HCT116 (cell line): ENCODE data around the gene ZNF737. TPM values are rescaled to one million over a fixed set of nuclear protein-coding genes. Genes with fewer than 3 reads are reported as not detected.

ENCODE experiments used
- ATAC-seq: fragments of 200-7000 bp; cut with Tn5 transposase; 2 replicates; pipeline ENCODE4 v1.9.1; 2020; ENCODE audit warnings: mild to moderate bottlenecking, moderate library complexity
- BruUV-seq: library from RNA; stranded (reverse); fragments of 400-500 nt; replicated peaks from 2 replicates; lab custom pipeline; 2021; lab: Mats Ljungman, UMichigan
- CTCF ChIA-PET: fragments of 300-600 bp; sonication (Branson Sonifier 250); formaldehyde crosslinking; loops from one replicate; lab custom pipeline; 2021; ENCODE audit warnings: antibody characterized with exemption; lab: Charles Lee
- POLR2A ChIA-PET: fragments of 300-600, 350-600 bp; sonication (Branson Sonifier 250); formaldehyde crosslinking; loops from one replicate; lab custom pipeline; 2021; ENCODE audit warnings: antibody characterized with exemption; lab: Charles Lee
- RAD21 ChIA-PET, 2 experiments: fragments of 300-600 bp; sonication (Branson Sonifier 250); formaldehyde crosslinking; loops; one replicate each; lab custom pipeline; 2023; ENCODE audit warnings: low total read pairs in 2 of 2; ENCODE audit not compliant: uncharacterized antibody in 2 of 2, unreplicated experiment in 2 of 2, low non-redundant PET in 1 of 2; lab: Charles Lee
- DNase-seq: peaks from one replicate; pipeline ENCODE4 v3.0.0-alpha.2; 2010; ENCODE audit warnings: low read depth, low spot score
- H2AFZ ChIP-seq: fragments of 200-600 bp; shearing (Covaris generic), sonication (generic); 2 replicates; pipeline ENCODE4 v1.6.1; 2017; ENCODE audit warnings: low read depth, mixed run types, mixed read lengths, antibody characterized with exemption, low read length; ENCODE audit not compliant: poor library complexity, severe bottlenecking
- H3K27ac ChIP-seq: 2 replicates; pipeline ENCODE4 v1.5.1; 2012; ENCODE audit warnings: low read depth, low read length
- H3K27me3 ChIP-seq: fragments of 200-600 bp; sonication (generic); 2 replicates; pipeline ENCODE4 v1.6.1; 2016; ENCODE audit warnings: mixed run types, low read length, mixed read lengths; ENCODE audit not compliant: insufficient read depth
- H3K36me3 ChIP-seq, 2 experiments: fragments of 200-500 bp in 1 of 2; fragments of 200-600 bp in 1 of 2; sonication (Bioruptor generic) in 1 of 2; sonication (generic) in 1 of 2; 2 replicates each; pipeline versions ENCODE4 v1.5.1 to v1.6.1; 2014 to 2016; ENCODE audit warnings: low read length in 2 of 2, inconsistent platforms in 1 of 2, mixed read lengths in 1 of 2, mixed run types in 1 of 2; ENCODE audit not compliant: insufficient read depth in 2 of 2, control insufficient read depth in 1 of 2
- H3K4me1 ChIP-seq, 2 experiments: fragments of 200-600 bp in 1 of 2; sonication (generic) in 1 of 2; 2 replicates each; pipeline versions ENCODE4 v1.5.1 to v1.6.1; 2012 to 2017; ENCODE audit warnings: low read length in 2 of 2, inconsistent platforms in 1 of 2, mild to moderate bottlenecking in 1 of 2, mixed read lengths in 1 of 2, mixed run types in 1 of 2, moderate library complexity in 1 of 2; ENCODE audit not compliant: insufficient read depth in 2 of 2, control insufficient read depth in 1 of 2
- H3K4me2 ChIP-seq: fragments of 200-600 bp; sonication (generic); 2 replicates; pipeline ENCODE4 v1.6.1; 2017; ENCODE audit warnings: mixed run types, low read length, mixed read lengths
- H3K4me3 ChIP-seq, 2 experiments: fragments of 200-600 bp in 1 of 2; sonication (generic) in 1 of 2; replicated peaks in 1 of 2; 2 replicates each; pipeline ENCODE4 v1.5.1; 2011 to 2016; ENCODE audit warnings: low read length in 2 of 2, control low read depth in 1 of 2, low read depth in 1 of 2, mild to moderate bottlenecking in 1 of 2, mixed read lengths in 1 of 2, mixed run types in 1 of 2
- H3K79me2 ChIP-seq: fragments of 200-600 bp; sonication (generic); 2 replicates; pipeline ENCODE4 v1.6.1; 2017; ENCODE audit warnings: mild to moderate bottlenecking, mixed run types, low read length, moderate library complexity, mixed read lengths; ENCODE audit not compliant: insufficient read depth
- H3K9ac ChIP-seq: fragments of 200-600 bp; sonication (generic); 2 replicates; pipeline ENCODE4 v1.6.1; 2016; ENCODE audit warnings: low read length, mixed read lengths
- H3K9me2 ChIP-seq: fragments of 200-600 bp; sonication (generic), shearing (Covaris generic); 2 replicates; pipeline ENCODE4 v1.6.1; 2017; ENCODE audit warnings: mixed run types, mild to moderate bottlenecking, moderate library complexity; ENCODE audit not compliant: insufficient read depth
- H3K9me3 ChIP-seq, 2 experiments: fragments of 200-500 bp in 1 of 2; fragments of 200-600 bp in 1 of 2; sonication (Bioruptor generic) in 1 of 2; sonication (generic) in 1 of 2; 2 replicates each; pipeline ENCODE4 v1.6.1; 2014 to 2017; ENCODE audit warnings: low read length in 2 of 2, mixed read lengths in 2 of 2, inconsistent platforms in 1 of 2, low read depth in 1 of 2, mild to moderate bottlenecking in 1 of 2, mixed run types in 1 of 2, moderate library complexity in 1 of 2; ENCODE audit not compliant: control insufficient read depth in 1 of 2, insufficient read depth in 1 of 2
- H4K20me1 ChIP-seq: fragments of 200-600 bp; sonication (generic), shearing (Covaris generic); 2 replicates; pipeline ENCODE4 v1.6.1; 2017; ENCODE audit warnings: mixed run types, mild to moderate bottlenecking, moderate library complexity; ENCODE audit not compliant: insufficient read depth
- ATF3 ChIP-seq: IDR thresholded peaks from 2 replicates; pipeline ENCODE4 v1.6.1; 2012
- CBX3 ChIP-seq: IDR thresholded peaks from 2 replicates; pipeline ENCODE4 v1.6.1; 2012; ENCODE audit warnings: low read depth
- CEBPB ChIP-seq: IDR thresholded peaks from 2 replicates; pipeline ENCODE4 v1.6.1; 2012; ENCODE audit warnings: low read depth
- EGR1 ChIP-seq: IDR thresholded peaks from 2 replicates; pipeline ENCODE4 v1.6.1; 2012; ENCODE audit warnings: low read depth
- ELF1 ChIP-seq: IDR thresholded peaks from 2 replicates; pipeline ENCODE4 v1.6.1; 2012; ENCODE audit warnings: low read depth, borderline replicate concordance
- EZH2 ChIP-seq: fragments of 200-600 bp; sonication (generic); IDR thresholded peaks from 2 replicates; pipeline ENCODE4 v1.6.1; 2017; ENCODE audit warnings: antibody characterized with exemption, mixed run types
- EZH2phosphoT487 ChIP-seq: fragments of 200-600 bp; IDR thresholded peaks from 2 replicates; pipeline ENCODE4 v1.6.1; 2018; ENCODE audit warnings: antibody characterized with exemption, borderline replicate concordance
- FOSL1 ChIP-seq: IDR thresholded peaks from 2 replicates; pipeline ENCODE4 v1.6.1; 2012; ENCODE audit warnings: low read depth
- JUND ChIP-seq: IDR thresholded peaks from 2 replicates; pipeline ENCODE4 v1.6.1; 2012
- POLR2A ChIP-seq: IDR thresholded peaks from 2 replicates; pipeline ENCODE4 v1.7.0; 2011; ENCODE audit warnings: borderline replicate concordance; ENCODE audit not compliant: insufficient read depth, insufficient read length; ENCODE audit errors: extremely low read depth
- POLR2AphosphoS5 ChIP-seq: IDR thresholded peaks from 2 replicates; pipeline ENCODE4 v1.6.1; 2011; ENCODE audit warnings: mild to moderate bottlenecking, low read depth, low read length, moderate library complexity
- RAD21 ChIP-seq: IDR thresholded peaks from 2 replicates; pipeline ENCODE4 v1.6.1; 2012; ENCODE audit warnings: low read depth, mild to moderate bottlenecking
- REST ChIP-seq: IDR thresholded peaks from 2 replicates; pipeline ENCODE4 v1.6.1; 2012; ENCODE audit warnings: low read depth
- SIN3A ChIP-seq: IDR thresholded peaks from 2 replicates; pipeline ENCODE4 v1.6.1; 2012; ENCODE audit warnings: low read depth
- SRF ChIP-seq: IDR thresholded peaks from 2 replicates; pipeline ENCODE4 v1.6.1; 2012; ENCODE audit warnings: low read depth
- YY1 ChIP-seq: IDR thresholded peaks from 2 replicates; pipeline ENCODE4 v1.6.1; 2011; ENCODE audit warnings: low read length, low read depth, moderate library complexity, mild to moderate bottlenecking; ENCODE audit not compliant: insufficient replicate concordance; ENCODE audit errors: extremely low read depth
- ZFX ChIP-seq: fragments of 450-650 bp; IDR thresholded peaks from 2 replicates; pipeline ENCODE4 v1.6.1; 2017
- ZNF274 ChIP-seq: fragments of 200-500 bp; sonication (Bioruptor generic); IDR thresholded peaks from 2 replicates; pipeline ENCODE4 v1.6.1; 2014; ENCODE audit warnings: mild to moderate bottlenecking, low read depth, low read length, inconsistent platforms
- intact Hi-C: fragments of 100-400 bp; cut with micrococcal nuclease; formaldehyde crosslinking; loops from 2 replicates; pipeline ENCODE4 v1.10.0; 2022
- total RNA-seq: library from RNA; stranded (reverse); gene quantifications from one replicate; pipeline ENCODE4 v1.2.1, GENCODE V29; 2021; ENCODE audit not compliant: unreplicated experiment

Gene ZNF737
- total RNA-seq, 1 experiment from 2014 or later = not detected

GRCh38 chr19:20513189-20513904 is 52.2 kb downstream of the ZNF737 start:
- Histone ChIP-seq H2AFZ (no peak overlapping the region), H3K4me3 (no peak overlapping the region), H3K79me2 (no peaks in the 10 kb centered on the region), H3K9ac (no peak overlapping the region), H3K27ac (no peak overlapping the region), H3K9me3 (no peaks in the 10 kb centered on the region), H3K27me3 (no peaks in the 10 kb centered on the region), H4K20me1 (no peaks in the 10 kb centered on the region)
- no peak for DNase-seq
- no TSS peak for BruUV-seq
- TF ChIP-seq POLR2A (no peak), ELF1 (no peak), EZH2 (no peak), FOSL1 (no peak), CEBPB (no peak), EGR1 (no peak), EZH2phosphoT487 (no peak), SRF (no peak), SIN3A (no peak), CBX3 (no peak), ZNF274 (no peak), YY1 (no peak), ATF3 (no peak), RAD21 (no peak), JUND (no peak), POLR2AphosphoS5 (no peak), REST (no peak), ZFX (no peak)
- TF ChIP-seq, all 23 proteins: peak for 0
- CTCF ChIA-PET = no interaction called here
- no peak overlapping the region for H3K4me2 ChIP-seq
- no peaks in the 10 kb centered on the region for H3K36me3 ChIP-seq
- intact Hi-C loops = no loop called here
- RAD21 ChIA-PET = no interaction called here
- no peaks in the 10 kb centered on the region for H3K4me1 ChIP-seq
- POLR2A ChIA-PET = no interaction called here
- no peak for ATAC-seq
- H3K9me2 ChIP-seq = no peaks in the 10 kb centered on the region
